ENCODE measurements around the gene RRP36. TPM values are rescaled to one million over a fixed set of nuclear protein-coding genes. Genes with fewer than 3 reads are reported as not detected.

RRP36 gene
- total RNA-seq, 1 donor from 2014 or later: 26.4 TPM

- intact Hi-C loops (cut with DNase I): no loop called here
- DNase-seq (ENCODE audit: low spot score): no peak
These were observed 37.1 kb downstream of the RRP36 start for GRCh38 chr6:43058531-43058930.

GRCh38 chr6:43059168-43060033, 38.0 kb downstream of the RRP36 start, which contains the start of the genes KLC4 and MRPL2:
Gene KLC4 (plus strand): TSS chr6:43059631. CDS start chr6:43061336, 1,705 bp downstream.
Gene MRPL2 (minus strand): TSS chr6:43059434. CDS start chr6:43059381, 53 bp downstream.
- intact Hi-C loops (cut with DNase I): loop anchor here (1.0 kb wide), 1 partner anchor 46 kb away; the partner anchor contains the start of gene MEA1

GRCh38 chr6:43060034-43060754, 38.8 kb downstream of the RRP36 start:
- no peak for DNase-seq (ENCODE audit: low spot score)
- intact Hi-C loops (cut with DNase I): no loop called here

More at GRCh38 chr6:43059168-43060033, 38.0 kb downstream of the RRP36 start, which contains the start of the genes KLC4 and MRPL2:
- DNase-seq (ENCODE audit: low spot score): peak; percentile 100

- intact Hi-C loops (cut with DNase I): no loop called here
- no peak for DNase-seq (ENCODE audit: low spot score)
These were observed 39.6 kb downstream of the RRP36 start for GRCh38 chr6:43060755-43061633.

GRCh38 chr6:43061861-43062260, 40.4 kb downstream of the RRP36 start:
- no peak for DNase-seq (ENCODE audit: low spot score)
- intact Hi-C loops (cut with DNase I): no loop called here

GRCh38 chr6:43062818-43063217, 41.4 kb downstream of the RRP36 start:
- intact Hi-C loops (cut with DNase I): no loop called here
- DNase-seq (ENCODE audit: low spot score): no peak

- DNase-seq (ENCODE audit: low spot score): no peak
- intact Hi-C loops (cut with DNase I): loop anchor here (5.0 kb wide), 1 partner anchor 72 kb away; no protein-coding TSS in a partner anchor
These were observed 48.7 kb downstream of the RRP36 start for GRCh38 chr6:43070028-43070632.

GRCh38 chr6:43074847-43075669, 53.6 kb downstream of the RRP36 start:
- intact Hi-C loops (cut with DNase I): loop anchor here (5.0 kb wide), 1 partner anchor 67 kb away; no protein-coding TSS in a partner anchor
- DNase-seq (ENCODE audit: low spot score): no peak

- DNase-seq (ENCODE audit: low spot score): no peak
- intact Hi-C loops (cut with DNase I): no loop called here
These were observed 54.4 kb downstream of the RRP36 start, which contains the start of gene PTK7 for GRCh38 chr6:43075670-43076463. Gene PTK7 (plus strand): TSS chr6:43076314. CDS start chr6:43076489, 175 bp downstream.

GRCh38 chr6:43076464-43077332, 55.3 kb downstream of the RRP36 start:
- DNase-seq (ENCODE audit: low spot score): no peak
- intact Hi-C loops (cut with DNase I): no loop called here

GRCh38 chr6:43077333-43077809, 55.9 kb downstream of the RRP36 start:
- no peak for DNase-seq (ENCODE audit: low spot score)
- intact Hi-C loops (cut with DNase I): no loop called here

- intact Hi-C loops (cut with DNase I): no loop called here
- no peak for DNase-seq (ENCODE audit: low spot score)
These were observed 56.6 kb downstream of the RRP36 start for GRCh38 chr6:43077981-43078511.

GRCh38 chr6:43078691-43079090, 57.3 kb downstream of the RRP36 start:
- no peak for DNase-seq (ENCODE audit: low spot score)
- intact Hi-C loops (cut with DNase I): no loop called here
